Thyroid gland (tissue), 4 donors: ENCODE data around the gene SLAMF6.

Source experiments
- POLR2A ChIP-seq, 2 donors: fragments of 450-650 bp; IDR thresholded peaks; one replicate each; pipeline ENCODE4 v1.6.1; 2017; ENCODE audit warnings: antibody characterized with exemption in 2 of 2, mild to moderate bottlenecking in 2 of 2, moderate library complexity in 1 of 2
- TF ChIP-seq, protein P1 (sequence below), 6 experiments: fragments of 200-600 bp in 3 of 6; fragments of 450-650 bp in 3 of 6; sonication (generic) in 3 of 6; IDR thresholded peaks; one replicate each; pipeline ENCODE4 v1.5.1; 2016 to 2019; ENCODE audit warnings: antibody characterized with exemption in 6 of 6, mild to moderate bottlenecking in 2 of 6, inconsistent platforms in 1 of 6, moderate library complexity in 1 of 6

DNA sequence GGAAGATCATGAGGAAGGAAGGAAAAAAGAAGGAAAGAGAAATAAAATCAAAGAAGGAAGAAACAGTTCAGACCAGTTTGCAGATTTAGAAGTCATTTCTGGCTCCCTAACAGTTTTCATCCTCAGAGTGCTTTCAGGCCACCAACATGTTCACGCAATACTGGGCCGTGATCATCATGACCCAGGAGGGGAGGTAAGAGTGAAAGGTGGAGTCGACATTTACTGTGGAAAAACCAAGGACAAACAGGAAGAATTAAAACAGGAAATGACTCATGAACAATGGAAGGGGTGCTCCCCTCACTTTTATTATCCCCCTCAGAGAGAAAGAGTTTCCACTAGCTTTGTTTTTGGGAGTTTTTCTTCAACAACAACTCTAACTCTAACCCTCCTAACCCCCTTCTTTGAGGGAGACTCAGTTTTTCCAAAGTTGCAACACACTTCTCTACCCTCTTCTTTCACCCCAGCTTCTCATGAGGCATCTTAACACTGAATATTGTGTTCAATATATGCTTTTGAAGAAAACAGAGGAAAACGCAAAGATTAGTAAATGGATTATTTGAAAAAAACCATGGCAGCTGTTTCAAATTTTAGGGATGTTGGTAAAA, 62.3 kb downstream of the SLAMF6 start:
- TF ChIP-seq, protein P1, sequence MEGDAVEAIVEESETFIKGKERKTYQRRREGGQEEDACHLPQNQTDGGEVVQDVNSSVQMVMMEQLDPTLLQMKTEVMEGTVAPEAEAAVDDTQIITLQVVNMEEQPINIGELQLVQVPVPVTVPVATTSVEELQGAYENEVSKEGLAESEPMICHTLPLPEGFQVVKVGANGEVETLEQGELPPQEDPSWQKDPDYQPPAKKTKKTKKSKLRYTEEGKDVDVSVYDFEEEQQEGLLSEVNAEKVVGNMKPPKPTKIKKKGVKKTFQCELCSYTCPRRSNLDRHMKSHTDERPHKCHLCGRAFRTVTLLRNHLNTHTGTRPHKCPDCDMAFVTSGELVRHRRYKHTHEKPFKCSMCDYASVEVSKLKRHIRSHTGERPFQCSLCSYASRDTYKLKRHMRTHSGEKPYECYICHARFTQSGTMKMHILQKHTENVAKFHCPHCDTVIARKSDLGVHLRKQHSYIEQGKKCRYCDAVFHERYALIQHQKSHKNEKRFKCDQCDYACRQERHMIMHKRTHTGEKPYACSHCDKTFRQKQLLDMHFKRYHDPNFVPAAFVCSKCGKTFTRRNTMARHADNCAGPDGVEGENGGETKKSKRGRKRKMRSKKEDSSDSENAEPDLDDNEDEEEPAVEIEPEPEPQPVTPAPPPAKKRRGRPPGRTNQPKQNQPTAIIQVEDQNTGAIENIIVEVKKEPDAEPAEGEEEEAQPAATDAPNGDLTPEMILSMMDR (IDR thresholded peaks at IDR 0.05) = no peak
- no peak for TF ChIP-seq POLR2A (IDR thresholded peaks at IDR 0.05)
